GM12873 (cell line): ENCODE results near the gene YOD1.

Source experiments
- CTCF ChIP-seq: IDR thresholded peaks from 2 replicates; pipeline ENCODE4 v1.5.1; 2012; ENCODE audit warnings: low read depth, mild to moderate bottlenecking, moderate library complexity, low read length, control low read depth; ENCODE audit not compliant: insufficient read depth; ENCODE audit errors: missing control alignments

YOD1 gene

GRCh38 chr1:207029701-207030521 lies 21.1 kb downstream of the YOD1 start:
- no peak for TF ChIP-seq CTCF

DNA sequence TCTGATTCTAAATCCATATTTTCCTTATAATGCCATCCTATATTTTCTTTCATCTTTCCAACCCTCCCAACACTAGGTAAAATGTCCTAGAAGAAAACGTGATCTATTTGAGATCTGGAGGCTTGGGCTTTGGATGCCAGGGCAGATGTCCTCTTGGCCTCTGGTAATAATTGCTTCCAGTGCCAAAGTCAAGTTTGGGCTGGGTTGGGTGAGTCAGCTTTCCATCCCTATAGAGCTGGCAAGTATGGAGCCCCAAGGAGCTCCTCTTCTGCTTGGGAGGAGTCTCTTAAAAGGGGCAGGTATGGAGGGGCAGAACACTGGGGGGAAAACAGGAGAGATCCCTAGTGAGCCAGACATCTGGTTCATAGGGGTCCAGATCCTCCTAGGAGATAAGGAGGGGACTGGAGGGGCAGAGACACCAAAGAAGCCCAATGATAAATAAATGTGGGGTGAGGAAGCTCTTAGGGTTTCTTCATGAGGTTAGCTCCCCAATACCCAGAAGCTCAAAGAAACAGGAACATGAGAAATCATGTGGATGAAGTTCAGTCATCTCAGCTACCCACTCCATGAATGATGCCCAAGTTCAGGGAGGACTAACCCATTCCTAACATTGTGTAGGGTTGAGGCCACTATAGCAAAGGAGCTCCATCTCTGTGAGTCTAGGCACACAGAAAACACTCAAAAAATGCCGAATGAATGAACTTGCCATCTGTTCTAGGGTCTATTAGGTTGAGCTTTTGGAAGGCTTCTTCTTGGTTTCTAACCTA lies 21.9 kb downstream of the YOD1 start:
- no peak for TF ChIP-seq CTCF

GRCh38 chr1:207027921-207028320 lies 23.1 kb downstream of the YOD1 start:
- TF ChIP-seq CTCF: no peak

- no peak for TF ChIP-seq CTCF
Measured at GRCh38 chr1:207027206-207027777, 23.7 kb downstream of the YOD1 start.

- no peak for TF ChIP-seq CTCF
Measured at GRCh38 chr1:207026104-207026534, 24.9 kb downstream of the YOD1 start.

- no peak for TF ChIP-seq CTCF
Measured at GRCh38 chr1:207025146-207025880, 25.7 kb downstream of the YOD1 start.
